H1 (cell line): Measurements from ENCODE around the gene SNRPA1. TPM values are rescaled to one million over a fixed set of nuclear protein-coding genes. Genes with fewer than 3 reads are reported as not detected.

Experiments used
- CTCF ChIA-PET: fragments of 300-600 bp; sonication (Branson Sonifier 250); formaldehyde crosslinking; loops from one replicate; lab custom pipeline; 2021; ENCODE audit not compliant: partially characterized antibody; lab: Charles Lee
- POLR2A ChIA-PET: fragments of 300-600 bp; sonication (Branson Sonifier 250); formaldehyde crosslinking; loops from one replicate; lab custom pipeline; 2021; ENCODE audit warnings: inconsistent platforms; ENCODE audit not compliant: partially characterized antibody; lab: Charles Lee
- DNase-seq, 2 experiments: peaks; one replicate each; pipeline versions ENCODE4 v3.0.0 to v3.0.0-alpha.2; 2010 to 2022; ENCODE audit warnings: low spot score in 2 of 2, low read depth in 1 of 2, mixed read lengths in 1 of 2
- FAIRE-seq: peaks from 2 replicates; lab custom pipeline; 2011; peaks lifted over from hg19 to GRCh38; lab: Jason Lieb, UNC
- H2AFZ ChIP-seq: 2 replicates; pipeline ENCODE4 v1.8.1; 2012; ENCODE audit warnings: low read length, inconsistent platforms
- H2AK5ac ChIP-seq: 2 replicates; pipeline ENCODE4 v1.6.1; 2013; ENCODE audit warnings: low read depth, low read length
- H2BK120ac ChIP-seq: replicated peaks from 2 replicates; pipeline ENCODE3; 2013; ENCODE audit warnings: low read depth, low read length, inconsistent platforms
- H2BK12ac ChIP-seq: 2 replicates; pipeline ENCODE4 v1.6.1; 2013; ENCODE audit warnings: low read depth, low read length
- H2BK15ac ChIP-seq: 2 replicates; pipeline ENCODE4 v1.6.1; 2013; ENCODE audit warnings: low read length
- H2BK20ac ChIP-seq: 2 replicates; pipeline ENCODE4 v1.6.1; 2013; ENCODE audit warnings: low read length
- H2BK5ac ChIP-seq: 2 replicates; pipeline ENCODE4 v1.6.1; 2013; ENCODE audit warnings: low read depth, low read length
- H3K14ac ChIP-seq: 2 replicates; pipeline ENCODE4 v1.6.1; 2013; ENCODE audit warnings: inconsistent platforms; ENCODE audit not compliant: insufficient read length
- H3K18ac ChIP-seq: 2 replicates; pipeline ENCODE4 v1.6.1; 2013; ENCODE audit warnings: low read length; ENCODE audit errors: extremely low read depth
- H3K23ac ChIP-seq: 2 replicates; pipeline ENCODE4 v1.6.1; 2013; ENCODE audit warnings: inconsistent platforms; ENCODE audit not compliant: insufficient read length
- H3K23me2 ChIP-seq: 2 replicates; pipeline ENCODE4 v1.6.1; 2013; ENCODE audit warnings: low read depth, low read length
- H3K27ac ChIP-seq: 2 replicates; pipeline ENCODE4 v1.6.1; 2011; ENCODE audit warnings: low read depth, low read length, inconsistent platforms
- H3K27me3 ChIP-seq, 4 experiments: replicated peaks in 1 of 4; 1 replicate in 1 of 4; 2 replicates in 3 of 4; pipeline versions ENCODE4 v1.6.1 to v1.8.1; 2011 to 2013; ENCODE audit warnings: low read length in 3 of 4, mild to moderate bottlenecking in 3 of 4, inconsistent platforms in 2 of 4, mixed read lengths in 2 of 4, moderate library complexity in 1 of 4; ENCODE audit not compliant: control insufficient read depth in 3 of 4, insufficient read depth in 3 of 4; ENCODE audit errors: extremely low read depth in 1 of 4
- H3K36me3 ChIP-seq, 4 experiments: 2 replicates each; pipeline versions ENCODE4 v1.6.1 to v1.8.1; 2011 to 2013; ENCODE audit warnings: mild to moderate bottlenecking in 4 of 4, low read length in 3 of 4, moderate library complexity in 2 of 4, control low read depth in 1 of 4, inconsistent platforms in 1 of 4; ENCODE audit not compliant: insufficient read depth in 4 of 4, control insufficient read depth in 2 of 4
- H3K4ac ChIP-seq: replicated peaks from 2 replicates; pipeline ENCODE3; 2013; ENCODE audit warnings: low read length, low read depth, mixed read lengths, inconsistent platforms; ENCODE audit not compliant: insufficient read length
- H3K4me1 ChIP-seq, 4 experiments: replicated peaks in 1 of 4; 1 replicate in 1 of 4; 2 replicates in 3 of 4; pipeline versions ENCODE4 v1.6.1 to v1.8.1; 2011 to 2013; ENCODE audit warnings: low read length in 3 of 4, inconsistent platforms in 2 of 4, mixed read lengths in 1 of 4; ENCODE audit not compliant: insufficient read depth in 4 of 4, control insufficient read depth in 3 of 4
- H3K4me2 ChIP-seq, 2 experiments: 2 replicates each; pipeline versions ENCODE4 v1.6.1 to v1.8.1; 2011 to 2013; ENCODE audit warnings: low read depth in 2 of 2, low read length in 2 of 2, control low read depth in 1 of 2, inconsistent platforms in 1 of 2, mild to moderate bottlenecking in 1 of 2; ENCODE audit not compliant: insufficient read depth in 1 of 2
- H3K4me3 ChIP-seq, 4 experiments: fragments of 200-600, 300-600 bp in 1 of 4; sonication (generic), shearing (Covaris generic), sonication (Bioruptor Twin) in 1 of 4; 2 replicates each; pipeline versions ENCODE4 v1.5.1 to v1.8.1; 2011 to 2016; ENCODE audit warnings: low read length in 4 of 4, low read depth in 3 of 4, control low read depth in 2 of 4, inconsistent platforms in 2 of 4, mild to moderate bottlenecking in 2 of 4, mixed read lengths in 1 of 4, moderate library complexity in 1 of 4; ENCODE audit not compliant: insufficient read depth in 2 of 4; ENCODE audit errors: extremely low read depth in 1 of 4
- H3K56ac ChIP-seq: replicated peaks from 2 replicates; pipeline ENCODE3; 2013; ENCODE audit warnings: low read depth, mild to moderate bottlenecking, mixed read lengths, low read length, inconsistent platforms; ENCODE audit not compliant: insufficient read length
- H3K79me1 ChIP-seq: 2 replicates; pipeline ENCODE4 v1.6.1; 2013; ENCODE audit warnings: low read depth, low read length, control low read depth
- H3K79me2 ChIP-seq, 2 experiments: 2 replicates each; pipeline versions ENCODE4 v1.6.1 to v1.8.1; 2012 to 2013; ENCODE audit warnings: low read length in 2 of 2, mild to moderate bottlenecking in 2 of 2, inconsistent platforms in 1 of 2; ENCODE audit not compliant: insufficient read depth in 2 of 2, control insufficient read depth in 1 of 2
- H3K9ac ChIP-seq, 4 experiments: replicated peaks in 1 of 4; 1 replicate in 1 of 4; 2 replicates in 3 of 4; pipeline versions ENCODE4 v1.6.1 to v1.8.1; 2011 to 2013; ENCODE audit warnings: low read depth in 3 of 4, low read length in 3 of 4, control low read depth in 2 of 4, mild to moderate bottlenecking in 2 of 4, moderate library complexity in 2 of 4, inconsistent platforms in 1 of 4; ENCODE audit errors: extremely low read depth in 1 of 4
- H3K9me3 ChIP-seq, 2 experiments: 2 replicates each; pipeline versions ENCODE4 v1.6.1 to v1.8.1; 2012 to 2013; ENCODE audit warnings: mild to moderate bottlenecking in 2 of 2, moderate library complexity in 2 of 2, control low read depth in 1 of 2, inconsistent platforms in 1 of 2, low read depth in 1 of 2, low read length in 1 of 2, mixed read lengths in 1 of 2; ENCODE audit not compliant: insufficient read depth in 2 of 2
- H4K20me1 ChIP-seq, 2 experiments: replicated peaks in 1 of 2; 2 replicates each; pipeline versions ENCODE3 to v1.8.1; 2011 to 2013; ENCODE audit warnings: inconsistent platforms in 2 of 2, low read length in 2 of 2, mild to moderate bottlenecking in 1 of 2; ENCODE audit not compliant: insufficient read depth in 2 of 2, control insufficient read depth in 1 of 2
- H4K5ac ChIP-seq: 2 replicates; pipeline ENCODE4 v1.6.1; 2013; ENCODE audit warnings: low read length, low read depth, mixed read lengths, inconsistent platforms; ENCODE audit not compliant: insufficient read length
- H4K8ac ChIP-seq: 2 replicates; pipeline ENCODE4 v1.8.0; 2013; ENCODE audit warnings: mild to moderate bottlenecking, moderate library complexity, low read length, inconsistent platforms; ENCODE audit not compliant: insufficient read depth; ENCODE audit errors: extremely low read depth
- H4K91ac ChIP-seq: replicated peaks from 2 replicates; pipeline ENCODE3; 2013; ENCODE audit warnings: low read length, mixed read lengths, inconsistent platforms; ENCODE audit not compliant: insufficient read length
- BCL11A ChIP-seq, 2 experiments: IDR thresholded peaks; one replicate each; pipeline ENCODE4 v1.6.1; 2011; ENCODE audit warnings: low read depth in 2 of 2, low read length in 2 of 2, mild to moderate bottlenecking in 2 of 2
- GTF2F1 ChIP-seq: IDR thresholded peaks from 2 replicates; pipeline ENCODE4 v1.6.1; 2012; ENCODE audit warnings: low read depth, low read length, improper control_type of control experiment, borderline replicate concordance
- KDM1A ChIP-seq: fragments of 200-600, 300-600 bp; sonication (generic); IDR thresholded peaks from 2 replicates; pipeline ENCODE4 v1.7.1; 2016; ENCODE audit warnings: mild to moderate bottlenecking, low read length, borderline replicate concordance
- POU5F1 ChIP-seq: IDR thresholded peaks from 2 replicates; pipeline ENCODE4 v1.6.1; 2011; ENCODE audit warnings: low read depth, mild to moderate bottlenecking, low read length, moderate library complexity
- SIX5 ChIP-seq: IDR thresholded peaks from 2 replicates; pipeline ENCODE4 v1.6.1; 2011; ENCODE audit warnings: mild to moderate bottlenecking, low read depth, low read length
- YY1 ChIP-seq: IDR thresholded peaks from 2 replicates; pipeline ENCODE4 v1.6.1; 2011; ENCODE audit warnings: low read depth, mild to moderate bottlenecking, low read length
- ZNF274 ChIP-seq: IDR thresholded peaks from 2 replicates; pipeline ENCODE4 v1.7.0; 2012; ENCODE audit warnings: low read length, borderline replicate concordance; ENCODE audit errors: extremely low read depth
- WGBS, 2 experiments: shearing (Covaris generic) in 1 of 2; methylation state at CpG; one replicate each; pipeline versions ENCODE4 v1.1.6 to v1.1.7; 2013 to 2015; ENCODE audit warnings: low lambda C conversion rate in 2 of 2, mixed read lengths in 2 of 2, inconsistent platforms in 1 of 2, low coverage in 1 of 2, missing lambda C conversion rate in 1 of 2; ENCODE audit not compliant: insufficient replicate concordance in 2 of 2, insufficient coverage in 1 of 2, insufficient read length in 1 of 2; ENCODE audit errors: extremely low coverage in 1 of 2, missing lambda C conversion rate in 1 of 2; 5-methylcytosine and 5-hydroxymethylcytosine counted together
- polyA plus RNA-seq, 7 experiments: library from polyadenylated mRNA; depleted of rRNA in 3 of 7; stranded (reverse) in 5 of 7; unstranded in 2 of 7; fragments of >200 nt in 5 of 7; fragments of 200-250 nt in 2 of 7; gene quantifications; 1 replicate in 5 of 7; 2 replicates in 1 of 7; 4 replicates in 1 of 7; pipeline versions ENCODE4 v1.2.1 to v1.2.3, GENCODE V29; 2011 to 2013; ENCODE audit warnings: missing spikeins in 2 of 7, mixed read lengths in 2 of 7
- total RNA-seq: library from RNA; stranded (reverse); fragmentation: NEBNext Ultra II Directional; extraction: Animal tissue kit (Norgen Biotek cat#: 25700); gene quantifications from 2 replicates; pipeline ENCODE4 v1.2.1, GENCODE V29; 2021

Gene SNRPA1
- total and polyA plus RNA-seq, 2 of the 8 experiments (the other 6 are each of a cell fraction or from before 2014, with no cell fraction given), result 140 to 221 TPM

- Histone ChIP-seq H3K9ac (no peak overlapping the region), H3K79me1 (no peaks in the 10 kb centered on the region), H2BK120ac (no peak overlapping the region), H3K18ac (no peak overlapping the region), H4K8ac (no peak overlapping the region), H2BK20ac (no peak overlapping the region), H3K14ac (peak overlapping the region; percentile 55), H3K4me1 (peaks cover 0 to 3% (median 0%) of the 10 kb centered on the region in 4 experiments; a peak in 1 of 7 replicates), H2AK5ac (no peak overlapping the region), H2BK15ac (no peak overlapping the region), H2AFZ (no peak overlapping the region), H3K23ac (no peak overlapping the region), H4K5ac (no peak overlapping the region), H3K27ac (no peak overlapping the region), H2BK5ac (no peak overlapping the region), H3K56ac (no peak overlapping the region), H4K20me1 (no peaks in the 10 kb centered on the region), H3K4me3 (no peak overlapping the region), H3K36me3 (no peaks in the 10 kb centered on the region), H3K4me2 (no peak overlapping the region), H4K91ac (no peak overlapping the region), H3K79me2 (no peaks in the 10 kb centered on the region), H3K23me2 (no peaks in the 10 kb centered on the region), H3K4ac (no peak overlapping the region), H2BK12ac (no peak overlapping the region), H3K9me3 (peaks cover 5% of the 10 kb centered on the region in 2 experiments; a peak in 3 of 4 replicates), H3K27me3 (peaks cover 0 to 13% (median 7%) of the 10 kb centered on the region in 4 experiments; a peak in 4 of 7 replicates)
- no peak for DNase-seq
- FAIRE-seq, result no peak
- POLR2A ChIA-PET, result no interaction called here
- WGBS, 2 experiments, result 91% methylated on average over 14 of the region's 14 CpGs; no CpG with 5 or more reads in 1 of the 2 experiments
- no peak for TF ChIP-seq SIX5
- no peak for TF ChIP-seq BCL11A (IDR thresholded peaks at IDR 0.05; ENCODE audit: low read depth in 2 of 2, low read length in 2 of 2)
- no peak for TF ChIP-seq ZNF274
- TF ChIP-seq POU5F1, result no peak
- no peak for TF ChIP-seq YY1
- no peak for TF ChIP-seq GTF2F1
- no peak for TF ChIP-seq KDM1A
- CTCF ChIA-PET, result interaction anchor here (1.0 to 1.1 kb wide), 3 partner anchors 9 to 310 kb away, joined by 3 to 6 read pairs (median 3); no protein-coding TSS in a partner anchor
Measured at GRCh38 chr15:101329309-101329863, 34.3 kb upstream of the SNRPA1 start.
